DND-41 (cell line): ENCODE measurements around the gene CA11.

Experiments
- CTCF ChIP-seq: IDR thresholded peaks from 2 replicates; pipeline ENCODE4 v1.5.1; 2012; ENCODE audit warnings: borderline replicate concordance, low read length, moderate library complexity, mild to moderate bottlenecking; ENCODE audit not compliant: poor library complexity, severe bottlenecking; ENCODE audit errors: extremely low read depth
- EZH2 ChIP-seq: IDR thresholded peaks from 3 replicates; pipeline ENCODE4 v1.6.1; 2012; ENCODE audit warnings: borderline replicate concordance, low read depth, mild to moderate bottlenecking, moderate library complexity, low read length, inconsistent platforms; ENCODE audit not compliant: severe bottlenecking

GRCh38 chr19:48614436-48615230 lies 31.4 kb downstream of the CA11 start, which contains the start of gene FAM83E:
- TF ChIP-seq CTCF (no peak), EZH2 (no peak)
